Endothelial cell of umbilical vein (primary cell): ENCODE measurements around the gene GFER. TPM values are rescaled to one million over a fixed set of nuclear protein-coding genes. Genes with fewer than 3 reads are reported as not detected.

Experiments used
- BruUV-seq: library from RNA; stranded (reverse); fragments of 400-500 nt; replicated peaks from 2 replicates; lab custom pipeline; 2021; lab: Mats Ljungman, UMichigan
- CTCF ChIA-PET: fragments of 300-600, 350-600 bp; sonication (Branson Sonifier 250); formaldehyde crosslinking; loops from one replicate; lab custom pipeline; 2021; ENCODE audit warnings: antibody characterized with exemption, inconsistent platforms; lab: Charles Lee
- POLR2A ChIA-PET: fragments of 300-600, 350-600 bp; sonication (Branson Sonifier 250); formaldehyde crosslinking; loops from one replicate; lab custom pipeline; 2021; ENCODE audit warnings: antibody characterized with exemption, inconsistent platforms; lab: Charles Lee
- DNase-seq: peaks from one replicate; pipeline ENCODE4 v3.0.0-alpha.2; 2011; ENCODE audit warnings: low read depth, low spot score
- FAIRE-seq: peaks from 2 replicates; lab custom pipeline; 2011; peaks lifted over from hg19 to GRCh38; lab: Jason Lieb, UNC
- H2AFZ ChIP-seq: 2 replicates; pipeline ENCODE4 v1.6.0; 2012; ENCODE audit warnings: low read depth, low read length, control low read depth, inconsistent platforms
- H3K27ac ChIP-seq: 2 replicates; pipeline ENCODE4 v1.5.1; 2011; ENCODE audit warnings: low read depth, mild to moderate bottlenecking, control low read depth, low read length, moderate library complexity; ENCODE audit not compliant: insufficient read depth
- H3K27me3 ChIP-seq, 2 experiments: 2 replicates each; pipeline versions ENCODE4 v1.6.0 to v1.6.1; 2011; ENCODE audit warnings: low read length in 2 of 2, mixed read lengths in 1 of 2; ENCODE audit not compliant: control insufficient read depth in 2 of 2, insufficient read depth in 2 of 2
- H3K36me3 ChIP-seq, 2 experiments: 2 replicates in 1 of 2; 3 replicates in 1 of 2; pipeline ENCODE4 v1.5.1; 2011; ENCODE audit warnings: low read length in 2 of 2, mild to moderate bottlenecking in 1 of 2, moderate library complexity in 1 of 2; ENCODE audit not compliant: control insufficient read depth in 2 of 2, insufficient read depth in 2 of 2; ENCODE audit errors: extremely low read depth in 1 of 2
- H3K4me1 ChIP-seq: 3 replicates; pipeline ENCODE4 v1.5.1; 2011; ENCODE audit warnings: mild to moderate bottlenecking, low read length; ENCODE audit not compliant: control insufficient read depth, insufficient read depth; ENCODE audit errors: extremely low read depth
- H3K4me2 ChIP-seq: 2 replicates; pipeline ENCODE4 v1.6.1; 2011; ENCODE audit warnings: low read length, control low read depth, mixed read lengths; ENCODE audit not compliant: insufficient read depth
- H3K4me3 ChIP-seq, 3 experiments: fragments of 200-600 bp in 1 of 3; sonication (generic), shearing (Covaris generic) in 1 of 3; replicated peaks in 1 of 3; 2 replicates each; pipeline ENCODE4 v1.5.1; 2011 to 2016; ENCODE audit warnings: control low read depth in 3 of 3, low read length in 3 of 3, mild to moderate bottlenecking in 2 of 3, inconsistent platforms in 1 of 3, low read depth in 1 of 3, moderate library complexity in 1 of 3; ENCODE audit not compliant: insufficient read depth in 1 of 3
- H3K79me2 ChIP-seq: 2 replicates; pipeline ENCODE4 v1.6.0; 2012; ENCODE audit warnings: low read length, inconsistent platforms; ENCODE audit not compliant: control insufficient read depth, insufficient read depth
- H3K9ac ChIP-seq: replicated peaks from 2 replicates; pipeline ENCODE3; 2011; ENCODE audit warnings: low read length, control low read depth; ENCODE audit not compliant: insufficient read depth; ENCODE audit errors: extremely low read depth
- H3K9me1 ChIP-seq: replicated peaks from 3 replicates; pipeline ENCODE4 v1.6.0; 2011; ENCODE audit warnings: mild to moderate bottlenecking, low read length; ENCODE audit not compliant: control insufficient read depth, insufficient read depth; ENCODE audit errors: extremely low read depth
- H3K9me3 ChIP-seq: replicated peaks from 2 replicates; pipeline ENCODE4 v1.5.1; 2012; ENCODE audit warnings: low read length, inconsistent platforms; ENCODE audit not compliant: control insufficient read depth, insufficient read depth
- H4K20me1 ChIP-seq: replicated peaks from 2 replicates; pipeline ENCODE3; 2011; ENCODE audit warnings: mild to moderate bottlenecking, low read length; ENCODE audit not compliant: control insufficient read depth, insufficient read depth; ENCODE audit errors: extremely low read depth
- EZH2 ChIP-seq: IDR thresholded peaks from 2 replicates; pipeline ENCODE4 v1.6.1; 2012; ENCODE audit warnings: borderline replicate concordance, low read depth, mild to moderate bottlenecking, moderate library complexity, low read length, inconsistent platforms; ENCODE audit not compliant: severe bottlenecking
- FOS ChIP-seq: IDR thresholded peaks from 2 replicates; pipeline ENCODE4 v1.6.1; 2011; ENCODE audit warnings: mild to moderate bottlenecking, low read length, moderate library complexity, borderline replicate concordance; ENCODE audit not compliant: insufficient read depth
- GATA2 ChIP-seq: IDR thresholded peaks from 2 replicates; pipeline ENCODE4 v1.7.0; 2011; ENCODE audit warnings: low read depth, mild to moderate bottlenecking, moderate library complexity, mixed read lengths, low read length; ENCODE audit not compliant: insufficient read length, insufficient read depth
- JUN ChIP-seq: IDR thresholded peaks from 2 replicates; pipeline ENCODE4 v1.6.1; 2011; ENCODE audit warnings: borderline replicate concordance, low read depth; ENCODE audit not compliant: insufficient read length, insufficient read depth
- MYC ChIP-seq: IDR thresholded peaks from one replicate; pipeline ENCODE4 v1.6.1; 2011; ENCODE audit warnings: mild to moderate bottlenecking, low read depth, low read length
- POLR2A ChIP-seq: IDR thresholded peaks from 2 replicates; pipeline ENCODE4 v1.6.1; 2012; ENCODE audit warnings: low read depth, mild to moderate bottlenecking, control low read depth, low read length
- POLR2AphosphoS5 ChIP-seq: IDR thresholded peaks from 2 replicates; pipeline ENCODE4 v1.6.1; 2012; ENCODE audit warnings: low read depth, mild to moderate bottlenecking, control low read depth, low read length, moderate library complexity; ENCODE audit not compliant: insufficient read depth
- dilution Hi-C: fragments of 300-500 bp; cut with MboI; formaldehyde crosslinking; loops from one replicate; pipeline ENCODE4 v1.15.0; 2019; ENCODE audit warnings: low sequenced_read_pairs; ENCODE audit not compliant: extremely low pct_ligation_motif_present
- intact Hi-C: fragments of 100-400 bp; cut with micrococcal nuclease; formaldehyde crosslinking; loops from one replicate; pipeline ENCODE4 v1.10.0; 2022
- polyA plus RNA-seq, 4 experiments: library from polyadenylated mRNA; depleted of rRNA in 3 of 4; stranded (reverse) in 3 of 4; unstranded in 1 of 4; fragments of >200 nt; gene quantifications; 2 replicates each; pipeline versions ENCODE4 v1.2.1 to v1.2.3, GENCODE V29; 2011 to 2012; ENCODE audit warnings: missing spikeins in 1 of 4
- total RNA-seq: library from RNA; stranded (reverse); gene quantifications from 2 replicates; pipeline ENCODE4 v1.2.3, GENCODE V29; 2021
- TF ChIP-seq, protein P1 (sequence below), 2 donors: IDR thresholded peaks; 1 replicate in 1 of 2; 2 replicates in 1 of 2; pipeline ENCODE4 v1.5.1; 2011; ENCODE audit warnings: low read length in 2 of 2, mild to moderate bottlenecking in 2 of 2, moderate library complexity in 2 of 2, control low read depth in 1 of 2, inconsistent platforms in 1 of 2, low read depth in 1 of 2; ENCODE audit not compliant: insufficient read depth in 1 of 2; ENCODE audit errors: extremely low read depth in 1 of 2
- TF ChIP-seq, protein P2 (sequence below): IDR thresholded peaks from 2 replicates; pipeline ENCODE4 v1.6.1; 2011; ENCODE audit not compliant: insufficient read depth, insufficient read length

GFER gene
- total and polyA plus RNA-seq, 2 donors (not counting 3 experiments of a cell fraction or from before 2014, with no cell fraction given) = 13.7 to 29.9 TPM

DNA sequence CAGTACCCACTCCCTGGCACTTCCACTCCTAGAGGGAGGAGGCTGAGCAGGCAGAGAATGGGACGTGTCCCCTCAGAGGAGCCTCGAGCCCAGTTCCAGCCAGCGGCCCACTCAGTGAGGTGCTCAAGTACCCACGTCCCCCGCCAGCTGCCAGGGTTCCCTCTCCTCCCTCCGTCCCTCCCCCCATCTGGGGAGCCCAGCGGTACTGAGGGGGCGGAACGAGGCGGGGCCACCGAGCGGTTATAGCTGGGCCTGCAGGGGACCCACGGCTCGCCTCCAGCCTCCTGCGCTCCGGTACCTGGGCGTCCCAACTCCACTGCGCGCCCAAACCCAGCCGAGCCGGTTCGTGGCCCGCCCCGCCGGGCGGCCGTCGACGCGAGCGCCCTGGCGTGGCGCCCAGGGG lies 35.5 kb downstream of the GFER start, which contains the start of gene NPW:
NPW (plus strand) TSS at position 268 of the 403 bp plus-strand sequence.
- peaks cover 15% of the 10 kb centered on the region for H3K4me1 ChIP-seq
- BruUV-seq = no TSS peak
- dilution Hi-C loops (no loop called here), intact Hi-C loops (no loop called here)
- FAIRE-seq = no peak
- H3K4me3 ChIP-seq = no peak within 1 kb of the TSS
- no peaks in the 10 kb centered on the region for H3K9me3 ChIP-seq
- peak within 1 kb of the TSS; percentile 8 for H3K4me2 ChIP-seq
- CTCF ChIA-PET = interaction anchor here (1.5 to 8.9 kb wide), 2 partner anchors 15 to 121 kb away, joined by 6 to 137 read pairs; no protein-coding TSS in a partner anchor
- no peak for DNase-seq
- no peaks in the 10 kb centered on the region for H4K20me1 ChIP-seq
- peaks cover 4 to 11% of the 10 kb centered on the region in 2 experiments for H3K27me3 ChIP-seq
- H3K9ac ChIP-seq = no peak within 1 kb of the TSS
- no peaks in the 10 kb centered on the region for H3K9me1 ChIP-seq
- TF ChIP-seq, protein P1, sequence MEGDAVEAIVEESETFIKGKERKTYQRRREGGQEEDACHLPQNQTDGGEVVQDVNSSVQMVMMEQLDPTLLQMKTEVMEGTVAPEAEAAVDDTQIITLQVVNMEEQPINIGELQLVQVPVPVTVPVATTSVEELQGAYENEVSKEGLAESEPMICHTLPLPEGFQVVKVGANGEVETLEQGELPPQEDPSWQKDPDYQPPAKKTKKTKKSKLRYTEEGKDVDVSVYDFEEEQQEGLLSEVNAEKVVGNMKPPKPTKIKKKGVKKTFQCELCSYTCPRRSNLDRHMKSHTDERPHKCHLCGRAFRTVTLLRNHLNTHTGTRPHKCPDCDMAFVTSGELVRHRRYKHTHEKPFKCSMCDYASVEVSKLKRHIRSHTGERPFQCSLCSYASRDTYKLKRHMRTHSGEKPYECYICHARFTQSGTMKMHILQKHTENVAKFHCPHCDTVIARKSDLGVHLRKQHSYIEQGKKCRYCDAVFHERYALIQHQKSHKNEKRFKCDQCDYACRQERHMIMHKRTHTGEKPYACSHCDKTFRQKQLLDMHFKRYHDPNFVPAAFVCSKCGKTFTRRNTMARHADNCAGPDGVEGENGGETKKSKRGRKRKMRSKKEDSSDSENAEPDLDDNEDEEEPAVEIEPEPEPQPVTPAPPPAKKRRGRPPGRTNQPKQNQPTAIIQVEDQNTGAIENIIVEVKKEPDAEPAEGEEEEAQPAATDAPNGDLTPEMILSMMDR (IDR thresholded peaks at IDR 0.05; ENCODE audit: extremely low read depth in 1 of 2, insufficient read depth in 1 of 2, low read depth in 1 of 2, low read length in 2 of 2) = no peak
- no peak for TF ChIP-seq EZH2
- TF ChIP-seq FOS = no peak
- no peak for TF ChIP-seq MYC
- TF ChIP-seq JUN = no peak
- TF ChIP-seq GATA2 = no peak
- TF ChIP-seq, protein P2, sequence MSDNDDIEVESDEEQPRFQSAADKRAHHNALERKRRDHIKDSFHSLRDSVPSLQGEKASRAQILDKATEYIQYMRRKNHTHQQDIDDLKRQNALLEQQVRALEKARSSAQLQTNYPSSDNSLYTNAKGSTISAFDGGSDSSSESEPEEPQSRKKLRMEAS = no peak
- TF ChIP-seq POLR2A = no peak
- TF ChIP-seq POLR2AphosphoS5 = no peak
- peak within 1 kb of the TSS; percentile 27 for H2AFZ ChIP-seq
- no peaks in the 10 kb centered on the region for H3K79me2 ChIP-seq
- H3K27ac ChIP-seq = no peak within 1 kb of the TSS
- no peaks in the 10 kb centered on the region for H3K36me3 ChIP-seq
- POLR2A ChIA-PET = no interaction called here
